ENCODE measurements around the gene PPY. TPM values are rescaled to one million over a fixed set of nuclear protein-coding genes. Genes with fewer than 3 reads are reported as not detected.

The PPY gene
- total RNA-seq, 2 donors from 2014 or later, result 0.49 TPM; not detected in 1

DNA sequence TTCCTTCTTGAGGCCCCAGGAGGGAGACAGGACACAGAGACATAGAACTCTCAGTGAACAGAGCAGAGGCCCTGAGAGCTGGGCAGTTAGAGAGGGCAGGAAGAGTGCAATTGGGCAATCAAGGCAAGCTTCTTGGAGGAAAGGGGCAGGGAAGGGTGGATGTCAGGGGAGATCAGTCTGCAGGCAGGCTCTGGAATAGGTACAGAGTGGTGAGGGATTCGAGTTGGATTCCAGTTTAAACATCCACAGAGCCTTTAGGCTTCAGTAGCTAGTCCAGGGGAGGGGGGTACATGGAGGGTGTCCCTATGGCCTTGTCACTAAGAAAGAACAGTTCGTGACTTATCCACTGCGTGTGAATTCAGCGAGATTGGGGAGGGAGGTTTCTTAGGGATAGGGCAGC is 9.5 kb upstream of the PPY start:
- no peak for TF ChIP-seq CTCF (IDR thresholded peaks at IDR 0.05)
- H3K9me3 ChIP-seq, result no peaks in the 10 kb centered on the region
- DNase-seq, result no peak
- intact Hi-C loops (cut with DNase I), result loop anchor here (5.0 kb wide), 1 partner anchor 36 kb away; no protein-coding TSS in a partner anchor
- no peak overlapping the region for H3K27ac ChIP-seq
- H3K9ac ChIP-seq (ENCODE audit: low read depth in 2 of 2, low read length in 2 of 2), result no peak overlapping the region
- H3K36me3 ChIP-seq, result no peaks in the 10 kb centered on the region
- H3K4me3 ChIP-seq, result no peak overlapping the region
- peaks cover 32% of the 10 kb centered on the region for H3K27me3 ChIP-seq
- peaks cover 3% of the 10 kb centered on the region for H3K4me1 ChIP-seq

DNA sequence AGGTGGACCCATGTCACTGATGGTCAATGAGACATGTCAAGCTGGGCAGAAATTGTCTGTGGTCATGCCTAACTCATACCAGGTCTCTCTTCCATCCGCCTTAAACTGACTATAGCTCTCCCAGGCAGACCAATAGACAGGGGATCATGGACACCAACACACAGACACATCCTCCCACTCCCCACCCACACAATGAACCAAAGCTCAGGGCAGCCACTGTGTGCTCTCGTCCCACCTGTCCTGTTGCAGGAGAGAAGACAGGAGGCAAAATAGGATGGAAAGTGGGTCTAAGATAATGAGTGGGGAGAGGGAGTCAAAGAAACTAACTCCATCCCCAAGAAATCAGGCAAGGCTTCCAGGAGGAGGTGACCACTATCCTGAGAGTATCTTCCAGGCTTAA is 8.3 kb upstream of the PPY start:
- Histone ChIP-seq H3K9me3 (no peaks in the 10 kb centered on the region), H3K4me3 (no peak overlapping the region), H3K9ac (ENCODE audit: low read depth in 2 of 2, low read length in 2 of 2) (no peak overlapping the region), H3K27ac (no peak overlapping the region), H3K36me3 (no peaks in the 10 kb centered on the region), H3K4me1 (peaks cover 3% of the 10 kb centered on the region), H3K27me3 (peaks cover 32% of the 10 kb centered on the region)
- intact Hi-C loops (cut with DNase I), result loop anchor here (5.0 kb wide), 1 partner anchor 37 kb away; no protein-coding TSS in a partner anchor
- TF ChIP-seq CTCF (IDR thresholded peaks at IDR 0.05), result no peak
- DNase-seq, result no peak

GRCh38 chr17:43949781-43950180 is 7.5 kb upstream of the PPY start:
- TF ChIP-seq CTCF (IDR thresholded peaks at IDR 0.05), result no peak
- no peak overlapping the region for H3K9ac ChIP-seq (ENCODE audit: low read depth in 2 of 2, low read length in 2 of 2)
- H3K9me3 ChIP-seq, result no peaks in the 10 kb centered on the region
- H3K27me3 ChIP-seq, result peaks cover 32% of the 10 kb centered on the region
- DNase-seq, result no peak
- no peak overlapping the region for H3K27ac ChIP-seq
- intact Hi-C loops (cut with DNase I), result loop anchor here (5.0 kb wide), 1 partner anchor 38 kb away; no protein-coding TSS in a partner anchor
- no peaks in the 10 kb centered on the region for H3K36me3 ChIP-seq
- no peak overlapping the region for H3K4me3 ChIP-seq
- H3K4me1 ChIP-seq, result peaks cover 3% of the 10 kb centered on the region

GRCh38 chr17:43946781-43947180 is 4.5 kb upstream of the PPY start:
- Histone ChIP-seq H3K27me3 (peaks cover 10% of the 10 kb centered on the region), H3K9me3 (no peaks in the 10 kb centered on the region), H3K9ac (ENCODE audit: low read depth in 2 of 2, low read length in 2 of 2) (no peak overlapping the region), H3K4me3 (no peak overlapping the region), H3K36me3 (no peaks in the 10 kb centered on the region), H3K4me1 (no peaks in the 10 kb centered on the region), H3K27ac (no peak overlapping the region)
- TF ChIP-seq CTCF (IDR thresholded peaks at IDR 0.05), result no peak
- no peak for DNase-seq
- intact Hi-C loops (cut with DNase I), result no loop called here

- DNase-seq, result no peak
- H3K9ac ChIP-seq (ENCODE audit: low read depth in 2 of 2, low read length in 2 of 2), result no peak overlapping the region
- no peak overlapping the region for H3K4me3 ChIP-seq
- no peak overlapping the region for H3K27ac ChIP-seq
- H3K27me3 ChIP-seq, result peaks cover 6% of the 10 kb centered on the region
- TF ChIP-seq CTCF (IDR thresholded peaks at IDR 0.05), result no peak
- no peaks in the 10 kb centered on the region for H3K9me3 ChIP-seq
- H3K36me3 ChIP-seq, result no peaks in the 10 kb centered on the region
- intact Hi-C loops (cut with DNase I), result no loop called here
- H3K4me1 ChIP-seq, result no peaks in the 10 kb centered on the region
Observed at GRCh38 chr17:43945074-43945829, 3.0 kb upstream of the PPY start.

Data from colonic mucosa (tissue), 4 donors.